GM21447 (cell line): ENCODE measurements around the gene ACBD4.

Experiments
- ATAC-seq: cut with Tn5 transposase; IDR thresholded peaks from one replicate; pipeline ENCODE4 v1.9.1; 2021; ENCODE audit not compliant: unreplicated experiment

The ACBD4 gene

GRCh38 chr17:45135192-45135977 is at the start of gene ACBD4:
Gene ACBD4, plus strand, starts transcription at chr17:45135687. Its CDS starts 458 bp downstream, at chr17:45136145.
- peak; percentile 71 for ATAC-seq

GRCh38 chr17:45086391-45086790 is 49.1 kb upstream of the ACBD4 start:
- no peak for ATAC-seq

GRCh38 chr17:45086865-45087503 is 48.5 kb upstream of the ACBD4 start:
- ATAC-seq, result no peak

- no peak for ATAC-seq
These were observed 47.9 kb upstream of the ACBD4 start for GRCh38 chr17:45087504-45087975.

GRCh38 chr17:45087978-45088377 is 47.5 kb upstream of the ACBD4 start:
- no peak for ATAC-seq

GRCh38 chr17:45088741-45089140 is 46.7 kb upstream of the ACBD4 start:
- no peak for ATAC-seq

- no peak for ATAC-seq
These were observed 44.8 kb upstream of the ACBD4 start for GRCh38 chr17:45090711-45091110.

- ATAC-seq, result no peak
These were observed 43.6 kb upstream of the ACBD4 start for GRCh38 chr17:45091778-45092425.

GRCh38 chr17:45092911-45093430 is 42.5 kb upstream of the ACBD4 start:
- ATAC-seq, result no peak

- no peak for ATAC-seq
These were observed 41.9 kb upstream of the ACBD4 start for GRCh38 chr17:45093444-45094110.

- no peak for ATAC-seq
These were observed 39.3 kb upstream of the ACBD4 start for GRCh38 chr17:45096141-45096540.

- no peak for ATAC-seq
These were observed 38.6 kb upstream of the ACBD4 start for GRCh38 chr17:45096926-45097325.

- ATAC-seq, result no peak
These were observed 37.2 kb upstream of the ACBD4 start for GRCh38 chr17:45098081-45098868.

- no peak for ATAC-seq
These were observed 36.4 kb upstream of the ACBD4 start for GRCh38 chr17:45098869-45099616.

- no peak for ATAC-seq
These were observed 34.0 kb upstream of the ACBD4 start for GRCh38 chr17:45101546-45101882.

GRCh38 chr17:45101883-45102811 is 33.3 kb upstream of the ACBD4 start:
- no peak for ATAC-seq

GRCh38 chr17:45102856-45103255 is 32.6 kb upstream of the ACBD4 start:
- ATAC-seq, result no peak

GRCh38 chr17:45103269-45103795 is 32.2 kb upstream of the ACBD4 start:
- no peak for ATAC-seq
